Measurements from ENCODE around the gene PHACTR3. TPM values are rescaled to one million over a fixed set of nuclear protein-coding genes. Genes with fewer than 3 reads are reported as not detected.

The PHACTR3 gene
- total RNA-seq, 1 experiment from 2014 or later: not detected

- Histone ChIP-seq H3K79me2 (ENCODE audit: low read length) (no peaks in the 10 kb centered on the region), H3K4me3 (ENCODE audit: low read length) (no peak overlapping the region), H4K20me1 (ENCODE audit: insufficient read depth, low read depth, low read length) (no peaks in the 10 kb centered on the region), H3K9ac (ENCODE audit: low read length) (no peak overlapping the region), H3K4me1 (ENCODE audit: low read length) (no peaks in the 10 kb centered on the region), H3K9me3 (ENCODE audit: low read length) (no peaks in the 10 kb centered on the region), H3K27me3 (ENCODE audit: low read length) (no peaks in the 10 kb centered on the region), H3K9me2 (replicated peaks; ENCODE audit: insufficient read depth, low read length) (no peaks in the 10 kb centered on the region), H3K27ac (ENCODE audit: low read length) (no peak overlapping the region), H3K36me3 (ENCODE audit: insufficient read depth, low read length) (no peaks in the 10 kb centered on the region), H3K4me2 (ENCODE audit: low read depth, low read length, poor library complexity, severe bottlenecking) (no peak overlapping the region), H2AFZ (ENCODE audit: low read length) (no peak overlapping the region)
- no peak for DNase-seq
Observed at GRCh38 chr20:59776059-59776603, 171.8 kb downstream of the PHACTR3 start.

- Histone ChIP-seq H2AFZ (ENCODE audit: low read length) (no peak overlapping the region), H4K20me1 (ENCODE audit: insufficient read depth, low read depth, low read length) (no peaks in the 10 kb centered on the region), H3K79me2 (ENCODE audit: low read length) (no peaks in the 10 kb centered on the region), H3K9me3 (ENCODE audit: low read length) (no peaks in the 10 kb centered on the region), H3K36me3 (ENCODE audit: insufficient read depth, low read length) (no peaks in the 10 kb centered on the region), H3K27me3 (ENCODE audit: low read length) (no peaks in the 10 kb centered on the region), H3K9ac (ENCODE audit: low read length) (no peak overlapping the region), H3K4me1 (ENCODE audit: low read length) (no peaks in the 10 kb centered on the region), H3K4me3 (ENCODE audit: low read length) (no peak overlapping the region), H3K4me2 (ENCODE audit: low read depth, low read length, poor library complexity, severe bottlenecking) (no peak overlapping the region), H3K9me2 (replicated peaks; ENCODE audit: insufficient read depth, low read length) (no peaks in the 10 kb centered on the region), H3K27ac (ENCODE audit: low read length) (no peak overlapping the region)
- DNase-seq: no peak
Observed at GRCh38 chr20:59776626-59777330, 172.4 kb downstream of the PHACTR3 start.

DNA sequence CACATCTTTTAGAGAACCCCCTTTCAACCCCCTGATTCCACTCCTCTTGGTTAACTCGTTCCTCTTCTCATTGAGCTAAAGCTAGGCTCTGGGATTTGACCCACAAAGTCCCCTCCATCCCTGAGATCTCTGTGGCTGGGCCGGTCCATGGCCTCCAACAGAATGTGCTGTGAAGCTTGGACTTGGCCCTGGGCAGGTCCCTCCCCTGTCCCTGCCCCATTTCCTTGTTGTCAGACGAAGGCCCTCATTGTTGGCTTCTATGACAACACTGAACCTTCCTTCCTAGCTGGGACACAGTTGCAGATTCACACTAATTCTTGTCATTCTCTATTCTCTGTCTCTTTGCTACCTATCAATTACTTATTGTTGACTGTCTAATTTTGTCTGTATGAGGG is 173.0 kb downstream of the PHACTR3 start:
- Histone ChIP-seq H4K20me1 (ENCODE audit: insufficient read depth, low read depth, low read length) (no peaks in the 10 kb centered on the region), H3K36me3 (ENCODE audit: insufficient read depth, low read length) (no peaks in the 10 kb centered on the region), H3K27me3 (ENCODE audit: low read length) (no peaks in the 10 kb centered on the region), H3K9me2 (replicated peaks; ENCODE audit: insufficient read depth, low read length) (no peaks in the 10 kb centered on the region), H3K4me1 (ENCODE audit: low read length) (no peaks in the 10 kb centered on the region), H3K9ac (ENCODE audit: low read length) (no peak overlapping the region), H3K4me3 (ENCODE audit: low read length) (no peak overlapping the region), H2AFZ (ENCODE audit: low read length) (no peak overlapping the region), H3K27ac (ENCODE audit: low read length) (no peak overlapping the region), H3K79me2 (ENCODE audit: low read length) (no peaks in the 10 kb centered on the region), H3K4me2 (ENCODE audit: low read depth, low read length, poor library complexity, severe bottlenecking) (no peak overlapping the region), H3K9me3 (ENCODE audit: low read length) (no peaks in the 10 kb centered on the region)
- no peak for DNase-seq

- Histone ChIP-seq H2AFZ (ENCODE audit: low read length) (no peak overlapping the region), H4K20me1 (ENCODE audit: insufficient read depth, low read depth, low read length) (0 out of 2 replicates have a peak, but pooled peaks cover 3% of the 10 kb centered on the region), H3K36me3 (ENCODE audit: insufficient read depth, low read length) (no peaks in the 10 kb centered on the region), H3K27ac (ENCODE audit: low read length) (no peak overlapping the region), H3K4me2 (ENCODE audit: low read depth, low read length, poor library complexity, severe bottlenecking) (no peak overlapping the region), H3K79me2 (ENCODE audit: low read length) (no peaks in the 10 kb centered on the region), H3K4me3 (ENCODE audit: low read length) (no peak overlapping the region), H3K9me2 (replicated peaks; ENCODE audit: insufficient read depth, low read length) (no peaks in the 10 kb centered on the region), H3K9ac (ENCODE audit: low read length) (no peak overlapping the region), H3K27me3 (ENCODE audit: low read length) (no peaks in the 10 kb centered on the region), H3K9me3 (ENCODE audit: low read length) (no peaks in the 10 kb centered on the region), H3K4me1 (ENCODE audit: low read length) (no peaks in the 10 kb centered on the region)
- DNase-seq: no peak
Observed at GRCh38 chr20:59777814-59778575, 173.7 kb downstream of the PHACTR3 start.

- no peak overlapping the region for H3K9ac ChIP-seq (ENCODE audit: low read length)
- no peaks in the 10 kb centered on the region for H3K4me1 ChIP-seq (ENCODE audit: low read length)
- no peak overlapping the region for H3K4me3 ChIP-seq (ENCODE audit: low read length)
- DNase-seq: no peak
- no peaks in the 10 kb centered on the region for H3K9me2 ChIP-seq (replicated peaks; ENCODE audit: insufficient read depth, low read length)
- H3K79me2 ChIP-seq (ENCODE audit: low read length): no peaks in the 10 kb centered on the region
- no peak overlapping the region for H3K27ac ChIP-seq (ENCODE audit: low read length)
- H4K20me1 ChIP-seq (ENCODE audit: insufficient read depth, low read depth, low read length): 0 out of 2 replicates have a peak, but pooled peaks cover 3% of the 10 kb centered on the region
- H3K4me2 ChIP-seq (ENCODE audit: low read depth, low read length, poor library complexity, severe bottlenecking): no peak overlapping the region
- no peaks in the 10 kb centered on the region for H3K9me3 ChIP-seq (ENCODE audit: low read length)
- H3K27me3 ChIP-seq (ENCODE audit: low read length): no peaks in the 10 kb centered on the region
- no peak overlapping the region for H2AFZ ChIP-seq (ENCODE audit: low read length)
- no peaks in the 10 kb centered on the region for H3K36me3 ChIP-seq (ENCODE audit: insufficient read depth, low read length)
Observed at GRCh38 chr20:59778615-59779200, 174.4 kb downstream of the PHACTR3 start.

DNA sequence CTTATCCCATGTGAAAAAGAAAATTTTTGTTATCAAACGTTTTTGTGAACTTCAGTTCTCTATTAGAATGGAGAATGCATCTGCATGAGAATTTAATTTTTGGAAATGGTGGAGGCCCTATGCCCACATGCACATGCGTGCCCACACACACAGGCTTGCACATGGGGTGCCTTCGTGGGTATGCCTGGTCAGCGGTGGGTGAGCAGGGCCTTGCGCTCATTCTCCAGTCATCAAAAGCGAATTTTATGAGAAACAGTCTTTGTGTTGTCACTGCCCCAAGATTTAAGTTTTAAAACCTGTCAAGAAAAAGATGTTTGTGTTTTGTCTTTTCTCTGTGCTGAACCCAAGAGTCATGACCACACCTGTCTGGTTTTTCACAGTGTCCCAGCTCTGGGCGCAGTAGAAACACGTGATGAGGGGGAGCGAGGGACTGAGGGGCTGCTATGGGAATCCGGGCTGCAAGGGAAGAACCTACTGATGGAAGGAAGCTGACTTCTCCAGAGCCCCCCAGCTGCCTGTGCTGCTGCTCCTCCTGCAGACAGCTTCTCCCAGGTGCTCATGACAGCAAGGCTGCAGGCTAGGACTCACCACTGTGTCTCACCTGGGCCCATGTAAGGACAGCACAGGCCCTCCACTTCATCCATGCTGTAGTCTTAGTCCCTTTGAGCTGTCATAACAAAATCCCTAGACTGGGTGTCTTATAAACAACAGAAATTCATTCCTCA is 175.5 kb downstream of the PHACTR3 start:
- Histone ChIP-seq H3K27ac (ENCODE audit: low read length) (no peak overlapping the region), H3K9me2 (replicated peaks; ENCODE audit: insufficient read depth, low read length) (no peaks in the 10 kb centered on the region), H3K36me3 (ENCODE audit: insufficient read depth, low read length) (no peaks in the 10 kb centered on the region), H3K9me3 (ENCODE audit: low read length) (no peaks in the 10 kb centered on the region), H3K79me2 (ENCODE audit: low read length) (no peaks in the 10 kb centered on the region), H3K9ac (ENCODE audit: low read length) (no peak overlapping the region), H3K4me2 (ENCODE audit: low read depth, low read length, poor library complexity, severe bottlenecking) (no peak overlapping the region), H4K20me1 (ENCODE audit: insufficient read depth, low read depth, low read length) (0 out of 2 replicates have a peak, but pooled peaks cover 3% of the 10 kb centered on the region), H3K4me3 (ENCODE audit: low read length) (no peak overlapping the region), H2AFZ (ENCODE audit: low read length) (no peak overlapping the region), H3K27me3 (ENCODE audit: low read length) (no peaks in the 10 kb centered on the region), H3K4me1 (ENCODE audit: low read length) (no peaks in the 10 kb centered on the region)
- no peak for DNase-seq

DNA sequence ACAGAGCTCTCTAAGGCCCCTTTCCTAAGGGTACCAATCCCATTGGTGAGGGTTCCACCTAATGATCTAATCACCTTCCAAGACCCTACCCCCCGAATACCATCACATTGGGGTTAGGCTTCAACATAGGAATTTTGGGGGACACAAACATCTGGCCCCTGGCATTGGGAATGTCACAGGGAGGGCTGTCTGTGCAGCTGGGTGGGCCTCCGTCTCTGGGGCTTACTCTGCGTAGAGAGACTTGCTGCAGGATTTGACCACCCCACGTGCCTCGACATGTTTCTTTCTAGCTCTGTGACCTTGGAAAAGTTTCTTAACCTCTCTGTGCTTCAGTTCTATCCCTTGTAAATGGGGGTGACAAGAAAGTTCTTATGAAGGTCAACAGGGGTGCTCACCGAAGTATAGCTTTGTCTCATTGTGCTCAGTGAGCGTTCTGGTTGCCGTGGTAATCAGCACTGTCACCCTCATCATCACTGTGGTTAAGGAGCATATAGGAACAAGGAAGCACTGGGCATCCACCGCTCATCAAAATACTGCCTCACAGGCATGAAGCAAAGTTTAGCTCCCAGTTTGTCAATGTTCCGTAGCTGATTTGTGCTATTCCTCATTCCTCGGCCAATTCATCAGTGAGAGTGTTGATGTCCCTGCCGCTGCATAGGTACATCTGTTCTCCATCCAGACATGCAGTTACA is 176.3 kb downstream of the PHACTR3 start:
- no peak for DNase-seq
- no peak overlapping the region for H3K4me3 ChIP-seq (ENCODE audit: low read length)
- no peak overlapping the region for H3K27ac ChIP-seq (ENCODE audit: low read length)
- H3K9ac ChIP-seq (ENCODE audit: low read length): no peak overlapping the region
- H3K27me3 ChIP-seq (ENCODE audit: low read length): no peaks in the 10 kb centered on the region
- H3K9me2 ChIP-seq (replicated peaks; ENCODE audit: insufficient read depth, low read length): no peaks in the 10 kb centered on the region
- H4K20me1 ChIP-seq (ENCODE audit: insufficient read depth, low read depth, low read length): 0 out of 2 replicates have a peak, but pooled peaks cover 3% of the 10 kb centered on the region
- H3K4me2 ChIP-seq (ENCODE audit: low read depth, low read length, poor library complexity, severe bottlenecking): no peak overlapping the region
- H2AFZ ChIP-seq (ENCODE audit: low read length): no peak overlapping the region
- no peaks in the 10 kb centered on the region for H3K9me3 ChIP-seq (ENCODE audit: low read length)
- H3K79me2 ChIP-seq (ENCODE audit: low read length): no peaks in the 10 kb centered on the region
- H3K4me1 ChIP-seq (ENCODE audit: low read length): no peaks in the 10 kb centered on the region
- no peaks in the 10 kb centered on the region for H3K36me3 ChIP-seq (ENCODE audit: insufficient read depth, low read length)
